HG02884 (cell line): Measurements from ENCODE around the gene KIFC1.

Experiments
- ATAC-seq: cut with Tn5 transposase; IDR thresholded peaks from one replicate; pipeline ENCODE4 v1.9.1; 2021; ENCODE audit warnings: mild to moderate bottlenecking, moderate library complexity; ENCODE audit not compliant: unreplicated experiment

Gene KIFC1

GRCh38 chr6:33410050-33410710, 18.6 kb downstream of the KIFC1 start:
- peak; percentile 80 for ATAC-seq

DNA sequence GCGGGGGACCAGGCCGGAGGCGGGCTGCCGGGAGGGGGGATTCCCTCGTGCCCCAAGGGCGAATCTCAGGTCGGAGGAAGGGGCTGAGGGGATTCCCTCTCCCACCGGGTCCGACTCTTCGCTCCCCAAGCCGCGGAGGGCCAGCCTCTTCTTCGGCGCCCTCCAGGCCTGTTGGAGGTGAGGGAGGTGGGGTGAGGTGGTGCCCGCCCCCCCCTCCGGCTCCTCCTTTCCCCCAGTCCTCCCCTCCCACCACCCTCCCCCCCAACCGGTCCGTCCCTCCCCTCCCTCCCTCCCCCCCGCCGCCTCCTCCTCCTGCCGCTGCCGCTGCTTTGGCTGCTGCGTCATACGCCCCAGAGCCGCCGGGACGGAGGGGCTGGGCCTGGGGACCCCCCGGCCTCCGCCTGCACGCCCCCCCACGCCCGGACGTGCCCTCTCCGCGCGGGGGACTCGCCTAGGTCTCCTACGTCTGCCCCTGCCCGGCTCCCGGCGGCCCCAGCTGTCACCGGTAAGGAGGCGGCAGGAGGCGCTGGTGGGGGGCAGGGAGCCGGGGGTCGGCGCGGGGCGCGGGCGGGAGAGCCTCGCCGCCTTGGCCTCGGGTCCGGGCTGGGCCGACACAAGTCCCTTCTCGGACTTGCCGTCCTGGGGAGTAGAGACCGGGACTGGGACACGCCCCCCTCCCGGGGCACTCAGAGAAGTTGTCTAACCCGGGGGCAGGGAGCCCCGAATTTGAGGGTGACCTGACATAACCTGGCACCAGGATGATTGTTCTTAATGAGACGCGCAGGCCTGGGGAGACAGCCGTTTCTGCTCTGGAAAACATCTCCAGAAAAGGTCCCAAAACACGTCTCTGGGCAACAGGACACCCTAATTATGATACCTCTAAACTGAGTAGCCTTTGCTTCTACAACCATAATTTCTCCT, 19.3 kb downstream of the KIFC1 start, which contains the start of gene PHF1:
Gene PHF1, plus strand, starts transcription at position 304 of the 921 bp plus-strand sequence. CDS start 1,250 bp downstream, outside the sequence.
- peak; percentile 26 for ATAC-seq

DNA sequence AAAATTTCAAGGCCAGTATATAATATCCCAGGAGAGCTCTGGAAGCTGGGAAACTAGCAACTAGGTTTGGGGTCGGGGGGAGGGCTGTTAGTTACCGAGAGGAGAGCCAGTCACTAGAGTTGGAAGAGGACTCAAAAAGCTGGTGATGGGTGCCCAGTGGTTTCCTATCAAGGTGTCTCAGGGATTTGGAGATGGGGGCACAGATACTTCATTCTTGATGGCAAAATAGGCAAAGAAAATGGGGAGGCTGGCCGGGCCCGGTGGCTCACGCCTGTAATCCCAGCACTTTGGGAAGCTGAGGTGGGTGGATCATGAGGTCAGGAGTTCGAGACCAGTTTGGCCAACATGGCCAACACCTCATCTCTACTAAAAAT, 20.0 kb downstream of the KIFC1 start:
- no peak for ATAC-seq

- no peak for ATAC-seq
Observed at GRCh38 chr6:33412140-33413009, 20.8 kb downstream of the KIFC1 start.

DNA sequence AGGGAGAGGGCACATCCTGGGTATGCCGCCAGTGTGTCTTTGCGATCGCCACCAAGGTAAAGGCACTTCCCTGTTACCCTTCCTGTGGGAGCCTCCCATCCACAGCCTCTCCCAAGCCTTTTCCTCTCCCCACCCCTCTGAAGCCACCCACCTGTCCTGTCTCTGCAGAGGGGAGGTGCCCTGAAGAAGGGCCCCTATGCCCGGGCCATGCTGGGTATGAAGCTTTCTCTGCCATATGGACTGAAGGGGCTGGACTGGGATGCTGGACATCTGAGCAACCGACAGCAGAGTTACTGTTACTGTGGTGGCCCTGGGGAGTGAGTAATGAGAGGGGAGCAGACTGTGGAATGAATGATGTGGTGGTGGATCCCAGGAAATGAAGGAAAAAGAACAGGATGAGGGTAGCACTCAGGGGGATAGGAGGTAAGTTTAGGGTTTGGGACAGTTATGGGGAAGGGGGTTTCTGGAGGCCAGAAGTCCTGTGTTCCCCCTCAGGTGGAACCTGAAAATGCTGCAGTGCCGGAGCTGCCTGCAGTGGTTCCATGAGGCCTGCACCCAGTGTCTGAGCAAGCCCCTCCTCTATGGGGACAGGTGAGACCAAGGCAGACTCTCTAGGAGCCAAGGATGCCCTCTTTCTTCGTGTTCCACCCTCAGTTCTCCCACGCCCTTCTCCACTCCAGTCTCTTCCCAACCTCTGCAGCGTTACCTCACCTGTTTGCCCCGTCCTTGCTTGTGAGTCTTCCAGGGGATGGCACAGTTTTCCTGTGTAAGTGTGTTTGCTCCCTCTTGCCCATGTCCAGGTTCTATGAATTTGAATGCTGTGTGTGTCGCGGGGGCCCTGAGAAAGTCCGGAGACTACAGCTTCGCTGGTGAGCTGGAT, 21.9 kb downstream of the KIFC1 start:
- no peak for ATAC-seq

- no peak for ATAC-seq
Observed at GRCh38 chr6:33414592-33415271, 23.1 kb downstream of the KIFC1 start.

DNA sequence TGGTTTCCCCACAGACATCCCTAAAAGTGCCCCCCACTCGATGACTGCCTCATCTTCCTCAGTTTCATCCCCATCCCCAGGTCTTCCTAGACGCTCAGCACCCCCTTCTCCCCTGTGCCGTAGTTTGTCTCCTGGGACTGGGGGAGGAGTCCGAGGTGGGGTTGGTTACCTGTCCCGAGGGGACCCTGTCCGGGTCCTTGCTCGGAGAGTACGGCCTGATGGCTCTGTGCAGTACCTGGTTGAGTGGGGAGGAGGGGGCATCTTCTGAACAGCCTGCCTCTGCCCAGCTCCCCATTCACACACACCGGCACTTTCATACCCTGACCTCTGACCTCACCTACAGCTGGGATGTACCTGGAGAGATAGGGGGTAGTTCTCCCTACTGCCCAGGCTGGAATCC, 24.2 kb downstream of the KIFC1 start:
- no peak for ATAC-seq

DNA sequence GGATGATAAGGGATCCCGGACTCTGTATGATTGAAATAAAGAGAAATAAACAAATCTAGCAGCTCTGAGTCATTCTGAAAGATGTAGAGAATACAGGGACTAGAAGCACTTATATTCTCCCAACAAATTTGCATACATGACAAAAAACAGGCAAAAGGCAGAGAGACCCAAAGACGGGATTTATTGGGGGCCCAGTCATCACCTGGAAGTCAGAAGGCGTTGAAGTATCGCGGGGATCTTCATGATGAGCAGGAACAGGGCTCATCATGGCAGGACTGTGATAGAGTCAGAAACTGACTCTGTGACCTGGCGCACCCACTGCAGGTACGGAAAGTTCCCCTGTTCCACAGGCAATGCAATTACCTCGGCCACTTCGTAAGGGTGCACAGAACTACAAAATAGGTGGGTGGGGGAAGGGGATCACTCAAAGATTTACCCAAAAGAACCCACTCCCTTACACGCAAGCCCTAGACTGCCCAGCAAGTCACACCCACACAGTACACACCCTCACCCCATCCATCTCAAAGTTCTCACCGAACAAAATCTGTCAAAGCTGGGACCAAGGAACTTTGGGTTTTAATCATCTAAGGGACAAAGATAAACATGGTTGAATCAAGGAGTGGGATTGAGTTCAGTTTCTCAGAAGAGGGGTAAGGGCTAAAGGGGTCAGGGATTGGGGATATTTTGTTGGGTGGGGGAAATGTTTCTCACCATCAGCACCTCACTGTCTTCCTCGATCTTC, 24.9 kb downstream of the KIFC1 start:
- no peak for ATAC-seq

DNA sequence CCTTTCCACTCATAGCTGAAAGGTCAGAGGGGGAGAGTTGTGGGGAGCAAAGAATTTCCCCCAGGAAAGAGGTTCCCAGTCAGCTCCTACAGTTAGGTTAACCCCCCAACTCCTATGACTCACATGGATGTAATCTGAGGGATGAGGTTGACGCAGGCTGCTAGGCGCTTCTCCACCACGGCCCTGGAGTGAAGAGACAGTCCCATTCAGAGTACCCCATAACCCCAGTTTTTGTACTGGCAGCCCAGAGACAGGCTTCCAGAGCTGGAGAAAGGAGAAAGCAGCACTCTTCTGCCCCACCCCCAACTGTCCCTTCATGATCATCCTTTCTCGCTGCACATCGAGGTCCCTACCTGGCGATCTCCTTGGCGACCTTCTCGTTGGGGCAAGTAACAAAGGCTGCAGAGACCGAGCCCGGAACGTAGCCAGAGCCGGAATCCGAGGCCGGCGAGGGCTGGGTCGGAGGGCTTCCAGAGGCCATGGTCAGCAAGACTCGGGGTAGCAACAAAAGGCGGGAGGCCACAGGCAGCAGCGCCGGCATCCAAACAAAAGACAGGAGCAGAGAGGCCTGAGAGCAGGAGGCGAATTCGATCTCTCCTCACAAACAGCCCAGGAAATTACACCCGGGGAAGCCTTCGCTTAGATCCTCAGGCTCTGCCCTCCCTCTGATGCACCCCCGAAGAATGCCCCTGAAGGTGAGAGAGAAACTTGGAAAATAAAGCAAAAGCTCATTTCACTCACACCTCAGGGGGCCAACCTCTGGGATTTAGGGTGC, 25.7 kb downstream of the KIFC1 start:
- no peak for ATAC-seq

- peak; percentile 86 for ATAC-seq
Observed at GRCh38 chr6:33417903-33418689, 26.5 kb downstream of the KIFC1 start, which contains the start of gene CUTA. Gene CUTA, minus strand, starts transcription at chr6:33418107. Its CDS starts 107 bp downstream, at chr6:33418000.

- no peak for ATAC-seq
Observed at GRCh38 chr6:33418690-33419291, 27.2 kb downstream of the KIFC1 start.

DNA sequence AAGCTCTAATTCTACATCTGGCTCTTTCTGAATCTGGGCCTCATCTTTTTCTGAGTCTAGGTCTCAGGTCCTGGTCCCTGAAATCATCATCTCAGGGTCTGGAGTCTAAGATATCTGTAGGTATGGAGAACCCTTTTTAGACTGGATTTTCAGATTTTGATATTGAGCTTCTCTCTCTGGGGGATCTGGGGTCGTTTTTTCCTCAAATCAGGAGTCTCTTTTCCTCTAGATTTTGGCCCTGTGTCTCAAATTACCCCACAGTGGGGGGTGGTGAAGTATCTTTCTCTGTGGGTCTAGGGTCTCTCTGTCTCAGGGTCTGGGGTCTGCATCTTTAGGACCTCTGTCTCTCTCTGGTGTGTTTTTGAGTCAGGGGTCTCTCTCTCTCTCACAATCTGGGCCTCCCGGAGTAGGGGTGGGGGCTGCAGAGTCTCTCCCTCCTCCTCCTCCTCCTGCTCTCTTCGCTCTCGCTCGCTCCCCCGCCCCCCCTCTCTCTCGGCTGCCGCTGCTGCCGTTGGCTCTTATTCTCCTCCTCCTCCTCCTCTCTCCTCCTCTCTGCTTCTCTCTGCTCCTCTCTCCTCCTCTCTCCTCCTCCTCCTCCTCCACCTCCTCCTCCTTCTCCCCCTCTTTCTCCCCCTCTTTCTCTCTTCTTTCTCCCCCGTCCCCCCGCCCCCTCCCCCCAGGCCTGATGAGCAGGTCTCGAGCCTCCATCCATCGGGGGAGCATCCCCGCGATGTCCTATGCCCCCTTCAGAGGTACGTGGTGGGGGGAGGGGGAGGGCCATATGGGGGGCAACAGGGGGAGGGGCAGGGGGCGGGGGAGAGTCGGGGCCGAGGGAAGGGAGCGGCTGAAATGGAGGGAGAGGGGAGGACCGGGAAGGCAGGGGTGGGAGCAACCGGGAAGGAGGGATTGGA, 28.2 kb downstream of the KIFC1 start, which contains the start of gene SYNGAP1:
Gene SYNGAP1, plus strand, starts transcription at position 486 of the 911 bp plus-strand sequence. Its CDS starts 200 bp downstream, at position 686.
- ATAC-seq = no peak

DNA sequence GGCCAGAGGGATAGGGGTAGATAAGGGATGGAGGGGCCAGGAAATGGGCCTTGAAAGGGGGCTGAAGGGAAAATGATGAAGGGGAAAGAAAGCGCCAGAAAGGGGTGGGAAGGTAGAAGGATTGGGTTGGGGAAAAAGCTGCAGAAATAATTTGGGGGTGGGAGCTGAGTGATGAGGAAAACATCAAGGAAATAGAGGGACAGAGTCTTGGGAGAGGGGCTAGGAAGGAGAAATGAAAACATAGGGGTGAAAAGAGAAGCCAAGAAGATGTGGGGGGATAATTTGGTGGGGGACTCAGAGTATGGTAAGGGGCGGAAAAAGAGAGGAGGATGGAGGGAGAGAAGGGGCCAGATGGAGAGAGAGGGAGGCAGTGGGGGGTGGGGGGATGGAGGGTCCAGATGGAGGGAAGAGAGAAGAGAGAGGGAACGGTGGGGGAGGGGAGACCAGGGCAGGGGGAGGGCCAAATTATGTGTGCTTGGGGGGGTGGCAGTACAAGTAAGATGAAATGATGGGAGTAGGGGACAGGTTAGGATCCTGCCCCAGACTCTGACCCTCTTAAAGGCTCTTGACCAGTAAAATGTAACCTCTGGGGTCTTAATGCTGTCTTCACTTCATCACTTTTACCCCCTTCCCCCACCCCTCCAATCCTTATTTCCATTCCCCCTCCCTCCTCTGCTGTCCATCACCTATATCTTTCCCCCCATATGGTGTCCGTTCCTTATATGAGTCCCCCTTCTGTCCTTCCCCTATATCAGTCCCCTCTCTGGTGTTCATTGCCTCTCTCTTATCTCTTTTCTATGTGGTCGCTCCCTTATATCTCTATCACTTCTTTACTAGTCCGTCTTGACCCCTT, 29.1 kb downstream of the KIFC1 start:
- ATAC-seq = no peak

DNA sequence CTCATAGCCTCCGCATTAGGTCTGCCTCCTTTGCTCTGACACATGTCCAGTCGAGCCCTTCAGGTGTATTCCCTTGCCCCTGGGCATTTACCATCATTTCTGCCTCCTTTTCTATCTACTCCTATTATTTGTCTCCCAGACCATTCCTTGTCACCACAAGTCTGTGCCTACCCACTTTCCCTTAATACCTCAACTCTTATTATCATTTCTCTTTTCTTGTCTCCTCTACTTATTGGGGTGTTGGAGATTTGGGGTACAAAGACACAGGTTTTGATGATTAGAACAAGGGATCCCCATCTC, 29.7 kb downstream of the KIFC1 start:
- ATAC-seq = no peak

DNA sequence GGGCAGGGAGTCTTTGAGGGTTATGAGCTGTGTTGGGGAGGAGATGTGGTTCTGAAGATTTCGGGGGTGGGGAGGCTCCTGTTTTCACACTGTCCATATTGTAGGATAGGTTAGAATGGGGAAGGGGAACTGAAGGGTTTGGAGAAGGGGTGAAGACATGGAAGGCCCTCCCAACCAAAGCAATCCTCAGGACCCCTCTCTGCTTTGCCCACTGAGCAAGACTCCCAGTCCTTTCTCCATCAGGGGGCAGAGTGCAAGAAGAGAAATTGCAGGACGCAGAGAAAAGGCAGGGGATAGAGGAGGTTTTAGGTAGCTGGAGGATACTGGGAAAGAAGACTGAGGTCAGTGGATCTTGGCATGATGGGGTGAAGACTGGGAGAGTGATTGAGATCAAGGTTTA, 32.2 kb downstream of the KIFC1 start:
- no peak for ATAC-seq
